Right lung (tissue), 10 donors: ENCODE results near the gene DUS4L. TPM values are rescaled to one million over a fixed set of nuclear protein-coding genes. Genes with fewer than 3 reads are reported as not detected.
"Not testable (repeated sequence)": the region's sequence is repeated elsewhere in the genome, so short reads cannot be mapped to it uniquely, and the experiment has no call there.

ENCODE experiments used
- DNase-seq, 2 donors: peaks; one replicate each; pipeline ENCODE4 v3.0.0-alpha.2; 2013
- long read RNA-seq, 8 donors: transcript quantifications; one replicate each; lab custom pipeline, GENCODE V29; 2026
- polyA plus RNA-seq, 5 donors: library from polyadenylated mRNA; unstranded; fragments of 120-200 nt; gene quantifications; one replicate each; pipeline versions ENCODE4 v1.2.1 to v1.2.3, GENCODE V29; 2013; ENCODE audit warnings: inconsistent platforms in 1 of 5, low replicate concordance in 1 of 5; ENCODE audit not compliant: insufficient read length in 5 of 5, insufficient read depth in 1 of 5

DUS4L gene
- polyA plus RNA-seq: 10 to 100 TPM; 12.5 to 20.2 (median 17.6) TPM
- long read RNA-seq, donor 1, partial matches to known transcripts: 9 of 12 reads
- long read RNA-seq, donor 1, other reads (novel, unspliced or antisense): 0 of 12 reads
- long read RNA-seq, donor 2, partial matches to known transcripts: 6 of 7 reads
- long read RNA-seq, donor 2, other reads (novel, unspliced or antisense): 0 of 7 reads
- long read RNA-seq, donor 3, partial matches to known transcripts: 0 of 2 reads
- long read RNA-seq, donor 3, other reads (novel, unspliced or antisense): 0 of 2 reads
- long read RNA-seq, donor 4, partial matches to known transcripts: 8 of 8 reads
- long read RNA-seq, donor 4, other reads (novel, unspliced or antisense): 0 of 8 reads
- long read RNA-seq, donor 5, partial matches to known transcripts: 10 of 16 reads
- long read RNA-seq, donor 5, other reads (novel, unspliced or antisense): 0 of 16 reads
- long read RNA-seq, donor 6, partial matches to known transcripts: 6 of 6 reads
- long read RNA-seq, donor 6, other reads (novel, unspliced or antisense): 0 of 6 reads
- long read RNA-seq, donor 7, partial matches to known transcripts: 0 of 1 reads
- long read RNA-seq, donor 7, other reads (novel, unspliced or antisense): 0 of 1 reads
- long read RNA-seq, donor 8, partial matches to known transcripts: 0 of 2 reads
- long read RNA-seq, donor 8, other reads (novel, unspliced or antisense): 0 of 2 reads

- peak; percentile 86 to 88 for DNase-seq
These were observed at the start of gene DUS4L, which contains the start of gene COG5 for GRCh38 chr7:107563775-107564552. DUS4L (plus strand) TSS chr7:107563971; CDS start chr7:107567071, 3,100 bp downstream. COG5 (minus strand) TSS chr7:107563920; CDS start chr7:107563896, 24 bp downstream.

- no peak for DNase-seq
These were observed 37.1 kb upstream of the DUS4L start for GRCh38 chr7:107526672-107527071.

- DNase-seq: no peak
These were observed 36.6 kb upstream of the DUS4L start for GRCh38 chr7:107527196-107527595.

- DNase-seq: no peak
These were observed 35.3 kb upstream of the DUS4L start for GRCh38 chr7:107528461-107528860.

GRCh38 chr7:107530751-107531150 is 33.0 kb upstream of the DUS4L start:
- DNase-seq: no peak

GRCh38 chr7:107534139-107534538 is 29.6 kb upstream of the DUS4L start:
- no peak for DNase-seq

GRCh38 chr7:107537228-107537627 is 26.5 kb upstream of the DUS4L start:
- not testable (repeated sequence) for DNase-seq

GRCh38 chr7:107538001-107538400 is 25.8 kb upstream of the DUS4L start:
- DNase-seq: peak; percentile 2 to 4

GRCh38 chr7:107543338-107543993 is 20.3 kb upstream of the DUS4L start:
- DNase-seq: no peak

GRCh38 chr7:107544848-107545591 is 18.8 kb upstream of the DUS4L start:
- no peak for DNase-seq

GRCh38 chr7:107551936-107552335 is 11.8 kb upstream of the DUS4L start:
- no peak for DNase-seq

GRCh38 chr7:107555893-107556292 is 7.9 kb upstream of the DUS4L start:
- no peak for DNase-seq

GRCh38 chr7:107559864-107560263 is 3.9 kb upstream of the DUS4L start:
- no peak for DNase-seq

GRCh38 chr7:107560898-107561516 is 2.8 kb upstream of the DUS4L start:
- no peak for DNase-seq

- DNase-seq: peak in 1 of 2 donors; percentile 18
These were observed 543 bp upstream of the DUS4L start for GRCh38 chr7:107563081-107563774.

GRCh38 chr7:107564553-107565298 is 955 bp downstream of the DUS4L start:
- DNase-seq: no peak

- no peak for DNase-seq
These were observed 6.5 kb downstream of the DUS4L start for GRCh38 chr7:107570298-107570697.

- DNase-seq: no peak
These were observed 9.8 kb downstream of the DUS4L start for GRCh38 chr7:107573537-107573936.

GRCh38 chr7:107579554-107579884 is 15.7 kb downstream of the DUS4L start:
- DNase-seq: no peak
